ENCODE data around the gene KRT33B.

GRCh38 chr17:41347869-41348760 is 21.5 kb downstream of the KRT33B start:
- TF ChIP-seq CTCF (IDR thresholded peaks at IDR 0.05) (no peak), POLR2A (IDR thresholded peaks at IDR 0.05) (no peak)
